ENCODE measurements around the gene GSG1L. TPM values are rescaled to one million over a fixed set of nuclear protein-coding genes. Genes with fewer than 3 reads are reported as not detected.

GSG1L gene
- total RNA-seq, 1 experiment from 2014 or later: not detected

DNA sequence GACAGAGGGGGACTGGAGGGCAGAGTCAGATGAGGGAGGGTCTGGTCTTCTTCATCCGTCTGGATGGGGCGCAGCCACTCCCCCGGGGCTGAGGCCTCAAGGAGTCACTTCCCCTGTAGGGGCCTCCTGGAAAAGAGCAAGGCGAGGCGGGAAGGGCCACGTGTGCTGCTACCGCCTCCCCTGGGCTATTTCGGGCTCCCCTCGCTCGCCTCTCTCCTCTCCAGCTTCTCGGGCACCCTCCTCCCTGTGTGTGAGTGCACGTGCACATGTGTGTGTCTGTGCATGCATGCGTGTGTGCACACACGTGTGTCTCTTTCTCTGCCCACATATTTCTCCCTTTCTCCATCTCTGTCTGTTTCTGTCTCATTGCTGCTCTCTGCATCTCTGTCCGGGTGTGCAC, 10.1 kb downstream of the GSG1L start:
- no TSS peak for BruUV-seq (replicated peaks)
- intact Hi-C loops (cut with micrococcal nuclease; ENCODE audit: unreplicated experiment): no loop called here
- H3K4me3 Mint-ChIP-seq (ENCODE audit: low read depth, unreplicated experiment): no peak overlapping the region
- TF ChIP-seq, protein P1, sequence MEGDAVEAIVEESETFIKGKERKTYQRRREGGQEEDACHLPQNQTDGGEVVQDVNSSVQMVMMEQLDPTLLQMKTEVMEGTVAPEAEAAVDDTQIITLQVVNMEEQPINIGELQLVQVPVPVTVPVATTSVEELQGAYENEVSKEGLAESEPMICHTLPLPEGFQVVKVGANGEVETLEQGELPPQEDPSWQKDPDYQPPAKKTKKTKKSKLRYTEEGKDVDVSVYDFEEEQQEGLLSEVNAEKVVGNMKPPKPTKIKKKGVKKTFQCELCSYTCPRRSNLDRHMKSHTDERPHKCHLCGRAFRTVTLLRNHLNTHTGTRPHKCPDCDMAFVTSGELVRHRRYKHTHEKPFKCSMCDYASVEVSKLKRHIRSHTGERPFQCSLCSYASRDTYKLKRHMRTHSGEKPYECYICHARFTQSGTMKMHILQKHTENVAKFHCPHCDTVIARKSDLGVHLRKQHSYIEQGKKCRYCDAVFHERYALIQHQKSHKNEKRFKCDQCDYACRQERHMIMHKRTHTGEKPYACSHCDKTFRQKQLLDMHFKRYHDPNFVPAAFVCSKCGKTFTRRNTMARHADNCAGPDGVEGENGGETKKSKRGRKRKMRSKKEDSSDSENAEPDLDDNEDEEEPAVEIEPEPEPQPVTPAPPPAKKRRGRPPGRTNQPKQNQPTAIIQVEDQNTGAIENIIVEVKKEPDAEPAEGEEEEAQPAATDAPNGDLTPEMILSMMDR (IDR thresholded peaks at IDR 0.05; ENCODE audit: unreplicated experiment): no peak
- no peak for DNase-seq
- no peaks in the 10 kb centered on the region for H3K36me3 Mint-ChIP-seq (ENCODE audit: insufficient read depth, unreplicated experiment)
- H3K27me3 Mint-ChIP-seq (ENCODE audit: unreplicated experiment): peaks cover 38% of the 10 kb centered on the region
- H3K9me3 Mint-ChIP-seq (ENCODE audit: low read depth, unreplicated experiment): peaks cover 2% of the 10 kb centered on the region
- no peaks in the 10 kb centered on the region for H3K4me1 Mint-ChIP-seq (ENCODE audit: low read depth, unreplicated experiment)
- CTCF ChIA-PET: no interaction called here
- H3K27ac Mint-ChIP-seq (ENCODE audit: unreplicated experiment): no peak overlapping the region

DNA sequence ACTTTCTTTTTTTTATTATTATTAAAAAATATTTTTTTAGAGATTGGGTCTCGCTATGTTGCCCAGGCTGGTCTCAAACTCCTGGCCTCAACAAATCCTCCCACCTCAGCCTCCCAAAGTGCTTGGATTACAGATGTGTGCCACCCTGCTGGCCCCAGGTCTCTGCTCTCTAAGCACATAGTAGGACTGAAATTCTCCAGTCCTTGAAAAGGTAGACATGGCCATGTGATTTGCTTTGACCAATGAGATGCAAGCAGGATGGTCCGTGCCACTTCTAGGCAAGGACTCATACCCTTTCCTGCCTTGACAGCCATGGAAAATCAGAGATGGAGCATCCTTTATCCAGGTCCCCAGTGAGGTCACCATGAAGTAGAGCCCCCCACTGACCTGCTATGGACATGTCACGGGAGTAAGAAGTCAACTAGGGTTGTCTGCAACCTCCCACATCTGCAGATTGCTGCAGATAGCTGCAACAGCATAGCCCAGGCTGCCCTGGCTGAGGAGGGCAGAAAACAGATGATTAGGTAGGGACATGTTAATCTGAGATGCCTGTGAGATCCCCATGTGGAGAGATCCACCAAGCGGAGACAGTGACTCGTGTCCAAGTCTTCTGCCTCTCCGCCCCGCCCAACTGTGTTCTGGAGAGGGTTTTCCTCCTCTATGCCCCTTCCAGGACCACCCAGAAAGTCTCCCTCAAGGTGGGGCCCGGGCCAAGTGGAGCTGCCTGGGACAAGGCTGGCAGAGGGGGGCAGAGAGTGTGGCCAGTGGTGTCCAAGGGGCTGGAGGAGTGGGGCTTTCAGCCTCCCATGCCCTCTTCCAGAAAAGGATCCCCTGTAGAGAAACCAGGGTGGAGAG, 11.0 kb downstream of the GSG1L start:
- no peak for DNase-seq
- H3K4me1 Mint-ChIP-seq (ENCODE audit: low read depth, unreplicated experiment): no peaks in the 10 kb centered on the region
- intact Hi-C loops (cut with micrococcal nuclease; ENCODE audit: unreplicated experiment): no loop called here
- no peaks in the 10 kb centered on the region for H3K36me3 Mint-ChIP-seq (ENCODE audit: insufficient read depth, unreplicated experiment)
- CTCF ChIA-PET: no interaction called here
- peaks cover 31% of the 10 kb centered on the region for H3K27me3 Mint-ChIP-seq (ENCODE audit: unreplicated experiment)
- BruUV-seq (replicated peaks): no TSS peak
- H3K27ac Mint-ChIP-seq (ENCODE audit: unreplicated experiment): no peak overlapping the region
- TF ChIP-seq, protein P1 (IDR thresholded peaks at IDR 0.05; ENCODE audit: unreplicated experiment): no peak
- no peak overlapping the region for H3K4me3 Mint-ChIP-seq (ENCODE audit: low read depth, unreplicated experiment)
- H3K9me3 Mint-ChIP-seq (ENCODE audit: low read depth, unreplicated experiment): peaks cover 2% of the 10 kb centered on the region

DNA sequence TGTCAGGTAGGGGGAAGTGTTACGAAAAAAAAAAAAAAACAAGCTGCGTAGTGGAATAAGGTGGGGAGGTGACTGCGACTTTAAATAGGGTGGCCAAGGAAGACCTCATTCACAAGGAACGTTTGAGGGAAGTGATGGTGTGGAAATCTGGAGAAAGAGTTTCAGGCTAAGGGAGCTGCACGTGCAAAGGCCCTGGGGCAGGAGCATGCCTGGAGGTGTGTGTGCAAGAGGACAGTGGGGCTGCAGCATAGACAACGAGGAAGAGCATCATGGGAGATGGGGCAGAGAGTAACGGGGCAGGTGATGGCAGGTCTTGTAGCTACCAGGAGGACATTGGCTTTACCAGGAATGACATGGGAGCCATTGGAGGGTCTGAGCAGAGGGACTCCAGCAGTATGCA, 12.0 kb downstream of the GSG1L start:
- H3K36me3 Mint-ChIP-seq (ENCODE audit: insufficient read depth, unreplicated experiment): no peaks in the 10 kb centered on the region
- no peak overlapping the region for H3K27ac Mint-ChIP-seq (ENCODE audit: unreplicated experiment)
- no peak for DNase-seq
- H3K4me1 Mint-ChIP-seq (ENCODE audit: low read depth, unreplicated experiment): no peaks in the 10 kb centered on the region
- TF ChIP-seq, protein P1 (IDR thresholded peaks at IDR 0.05; ENCODE audit: unreplicated experiment): no peak
- peaks cover 2% of the 10 kb centered on the region for H3K9me3 Mint-ChIP-seq (ENCODE audit: low read depth, unreplicated experiment)
- no TSS peak for BruUV-seq (replicated peaks)
- H3K27me3 Mint-ChIP-seq (ENCODE audit: unreplicated experiment): peaks cover 21% of the 10 kb centered on the region
- intact Hi-C loops (cut with micrococcal nuclease; ENCODE audit: unreplicated experiment): no loop called here
- no peak overlapping the region for H3K4me3 Mint-ChIP-seq (ENCODE audit: low read depth, unreplicated experiment)
- CTCF ChIA-PET: no interaction called here

DNA sequence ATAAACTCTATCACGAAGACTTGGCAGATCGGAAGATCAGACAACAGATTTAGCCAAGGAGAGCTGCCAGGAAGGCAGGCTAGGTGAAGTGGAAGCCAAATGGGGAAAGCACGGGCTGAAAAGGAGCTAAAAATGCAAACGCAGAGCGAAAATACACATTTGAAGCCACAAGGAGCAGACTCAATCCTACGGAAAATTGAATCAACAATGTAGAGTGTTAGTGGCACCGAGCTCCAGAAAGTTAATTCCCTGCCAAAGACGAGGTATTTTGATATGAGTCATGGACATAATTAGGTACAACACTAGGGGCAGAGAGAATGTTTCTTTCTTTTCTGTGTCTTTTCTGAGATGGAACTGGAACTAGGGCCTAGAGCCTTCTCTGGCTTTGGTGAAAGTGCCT, 20.7 kb downstream of the GSG1L start:
- CTCF ChIA-PET: no interaction called here
- Mint-ChIP-seq H3K36me3 (ENCODE audit: insufficient read depth, unreplicated experiment) (no peaks in the 10 kb centered on the region), H3K4me1 (ENCODE audit: low read depth, unreplicated experiment) (no peaks in the 10 kb centered on the region), H3K27me3 (ENCODE audit: unreplicated experiment) (peaks cover 44% of the 10 kb centered on the region), H3K27ac (ENCODE audit: unreplicated experiment) (no peak overlapping the region), H3K4me3 (ENCODE audit: low read depth, unreplicated experiment) (no peak overlapping the region), H3K9me3 (ENCODE audit: low read depth, unreplicated experiment) (no peaks in the 10 kb centered on the region)
- TF ChIP-seq, protein P1 (IDR thresholded peaks at IDR 0.05; ENCODE audit: unreplicated experiment): no peak
- BruUV-seq (replicated peaks): no TSS peak
- DNase-seq: no peak
- intact Hi-C loops (cut with micrococcal nuclease; ENCODE audit: unreplicated experiment): no loop called here
